ENCODE measurements around the gene KLK12. TPM values are rescaled to one million over a fixed set of nuclear protein-coding genes. Genes with fewer than 3 reads are reported as not detected.

KLK12 gene
- total RNA-seq, 4 donors from 2014 or later: 0.40 to 1.2 (median 0.54) TPM; not detected in 1

DNA sequence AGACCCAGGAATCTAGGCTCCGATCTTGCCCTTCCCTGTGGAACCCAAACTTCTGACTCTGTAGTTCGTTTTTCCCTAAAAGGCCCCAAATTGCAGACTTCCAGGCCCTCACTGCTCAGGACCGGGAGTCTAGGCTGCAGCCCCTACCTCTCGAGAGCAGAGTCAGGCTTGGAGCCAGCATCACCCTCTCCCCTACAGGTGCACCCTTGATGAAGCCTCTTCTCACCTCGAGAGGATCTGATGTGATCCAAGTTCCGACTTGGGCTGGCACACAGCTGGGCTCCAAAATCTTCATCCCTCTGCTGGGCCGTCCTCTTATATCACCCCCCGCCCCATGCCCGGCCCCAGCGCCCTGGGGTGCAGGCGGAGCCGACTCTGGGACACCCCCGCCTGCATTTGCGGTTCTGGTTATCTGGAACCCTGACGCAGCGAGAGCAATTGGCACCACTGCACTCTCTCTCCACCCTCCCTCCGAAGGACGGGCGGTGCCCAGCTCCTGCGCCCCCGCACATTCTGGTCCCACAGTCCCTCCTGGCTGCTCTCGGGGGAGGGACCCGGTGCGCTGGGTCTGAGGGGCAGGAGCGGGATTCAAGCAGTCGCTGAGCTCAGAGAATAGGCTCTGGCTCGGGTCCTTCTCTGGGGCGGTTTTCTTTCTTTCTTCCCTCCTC, 51.0 kb downstream of the KLK12 start, which contains the start of gene KLK7:
Gene KLK7, minus strand, starts transcription at position 293 of the 668 bp plus-strand sequence. CDS start 1,518 bp downstream, outside the sequence.
- no peak for ATAC-seq
- peaks cover 84% of the 10 kb centered on the region for H3K27me3 ChIP-seq
- H3K4me1 ChIP-seq: no peaks in the 10 kb centered on the region
- H3K4me3 ChIP-seq: no peak within 1 kb of the TSS
- WGBS, 2 donors (ENCODE audit: low coverage in 1 of 2): 11% methylated on average over 9 of the region's 28 CpGs; no CpG with 5 or more reads in 1 of the 2 donors
- no peak for TF ChIP-seq POLR2AphosphoS5 (IDR thresholded peaks at IDR 0.05)
- TF ChIP-seq EP300 (IDR thresholded peaks at IDR 0.05): no peak
- no peak for TF ChIP-seq POLR2A (IDR thresholded peaks at IDR 0.05)
- TF ChIP-seq, protein P1, sequence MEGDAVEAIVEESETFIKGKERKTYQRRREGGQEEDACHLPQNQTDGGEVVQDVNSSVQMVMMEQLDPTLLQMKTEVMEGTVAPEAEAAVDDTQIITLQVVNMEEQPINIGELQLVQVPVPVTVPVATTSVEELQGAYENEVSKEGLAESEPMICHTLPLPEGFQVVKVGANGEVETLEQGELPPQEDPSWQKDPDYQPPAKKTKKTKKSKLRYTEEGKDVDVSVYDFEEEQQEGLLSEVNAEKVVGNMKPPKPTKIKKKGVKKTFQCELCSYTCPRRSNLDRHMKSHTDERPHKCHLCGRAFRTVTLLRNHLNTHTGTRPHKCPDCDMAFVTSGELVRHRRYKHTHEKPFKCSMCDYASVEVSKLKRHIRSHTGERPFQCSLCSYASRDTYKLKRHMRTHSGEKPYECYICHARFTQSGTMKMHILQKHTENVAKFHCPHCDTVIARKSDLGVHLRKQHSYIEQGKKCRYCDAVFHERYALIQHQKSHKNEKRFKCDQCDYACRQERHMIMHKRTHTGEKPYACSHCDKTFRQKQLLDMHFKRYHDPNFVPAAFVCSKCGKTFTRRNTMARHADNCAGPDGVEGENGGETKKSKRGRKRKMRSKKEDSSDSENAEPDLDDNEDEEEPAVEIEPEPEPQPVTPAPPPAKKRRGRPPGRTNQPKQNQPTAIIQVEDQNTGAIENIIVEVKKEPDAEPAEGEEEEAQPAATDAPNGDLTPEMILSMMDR (IDR thresholded peaks at IDR 0.05): no peak
- H3K27ac ChIP-seq: no peak within 1 kb of the TSS
- peaks cover 0 to 4% (median 0%) of the 10 kb centered on the region in 3 donors for H3K9me3 ChIP-seq
- H3K36me3 ChIP-seq: no peaks in the 10 kb centered on the region

DNA sequence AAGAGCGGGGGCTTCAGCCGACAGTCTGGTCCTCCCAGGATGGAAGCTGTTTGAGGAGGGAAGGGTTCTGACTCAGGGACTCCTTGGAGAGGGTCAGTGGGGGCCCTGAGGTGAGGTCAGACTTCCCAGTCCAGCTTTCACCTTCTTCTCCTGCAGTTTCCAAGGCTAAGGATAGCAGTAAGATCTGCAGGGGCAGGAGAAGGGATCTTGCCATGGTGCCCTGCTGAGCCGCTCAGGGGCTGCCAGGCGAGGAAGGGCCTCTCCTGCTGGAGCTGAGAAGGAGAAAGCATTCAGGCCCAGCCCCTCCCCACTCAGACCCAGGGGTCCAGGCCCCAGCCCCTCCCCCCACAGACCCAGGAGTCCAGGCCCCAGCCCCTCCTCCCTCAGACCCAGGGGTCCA, 52.6 kb downstream of the KLK12 start:
- WGBS, 2 donors (ENCODE audit: low coverage in 1 of 2): 35 to 65% methylated on average over 2 of the region's 4 CpGs
- H3K27ac ChIP-seq: no peak overlapping the region
- no peak overlapping the region for H3K4me3 ChIP-seq
- peaks cover 88% of the 10 kb centered on the region for H3K27me3 ChIP-seq
- no peak for ATAC-seq
- H3K9me3 ChIP-seq: peaks cover 0 to 4% (median 0%) of the 10 kb centered on the region in 3 donors
- TF ChIP-seq, protein P1 (IDR thresholded peaks at IDR 0.05): no peak
- TF ChIP-seq POLR2AphosphoS5 (IDR thresholded peaks at IDR 0.05) (no peak), EP300 (IDR thresholded peaks at IDR 0.05) (no peak), POLR2A (IDR thresholded peaks at IDR 0.05) (no peak)
- H3K4me1 ChIP-seq: no peaks in the 10 kb centered on the region
- no peaks in the 10 kb centered on the region for H3K36me3 ChIP-seq

DNA sequence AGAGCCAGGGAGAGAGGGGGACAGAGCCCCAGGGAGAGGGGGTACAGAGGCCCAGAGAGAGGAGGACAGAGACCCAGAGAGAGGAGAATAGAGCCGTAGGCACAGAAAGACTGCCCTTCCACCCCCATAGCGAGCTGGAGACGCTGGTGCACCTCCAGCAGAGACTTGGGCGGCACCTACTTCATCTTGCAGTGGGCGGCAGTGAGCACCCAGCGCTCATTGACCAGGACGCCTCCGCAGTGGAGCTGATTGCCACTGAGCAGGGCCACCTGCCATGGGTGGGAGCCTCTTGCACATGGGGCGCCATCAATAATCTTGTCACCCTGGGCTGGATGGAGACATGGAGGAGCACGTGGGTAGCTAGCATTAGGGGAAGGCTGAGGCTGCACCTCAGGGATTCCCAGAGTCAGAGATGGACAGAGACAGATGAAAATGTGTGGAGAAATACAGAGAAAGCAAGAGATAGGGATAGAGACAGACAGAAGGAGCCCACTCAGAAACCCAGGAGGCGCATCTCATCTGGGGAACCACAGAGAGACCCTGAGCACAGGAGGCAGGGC, 53.1 kb downstream of the KLK12 start:
- TF ChIP-seq POLR2AphosphoS5 (IDR thresholded peaks at IDR 0.05) (no peak), POLR2A (IDR thresholded peaks at IDR 0.05) (no peak), EP300 (IDR thresholded peaks at IDR 0.05) (no peak)
- TF ChIP-seq, protein P1 (IDR thresholded peaks at IDR 0.05): no peak
- Histone ChIP-seq H3K4me3 (no peak overlapping the region), H3K36me3 (no peaks in the 10 kb centered on the region), H3K9me3 (peaks cover 0 to 4% (median 0%) of the 10 kb centered on the region in 3 donors), H3K27me3 (peaks cover 91% of the 10 kb centered on the region), H3K27ac (no peak overlapping the region), H3K4me1 (no peaks in the 10 kb centered on the region)
- ATAC-seq: no peak
- 48% methylated on average over 6 to 7 of the region's 11 CpGs for WGBS, 2 donors (ENCODE audit: low coverage in 1 of 2)

DNA sequence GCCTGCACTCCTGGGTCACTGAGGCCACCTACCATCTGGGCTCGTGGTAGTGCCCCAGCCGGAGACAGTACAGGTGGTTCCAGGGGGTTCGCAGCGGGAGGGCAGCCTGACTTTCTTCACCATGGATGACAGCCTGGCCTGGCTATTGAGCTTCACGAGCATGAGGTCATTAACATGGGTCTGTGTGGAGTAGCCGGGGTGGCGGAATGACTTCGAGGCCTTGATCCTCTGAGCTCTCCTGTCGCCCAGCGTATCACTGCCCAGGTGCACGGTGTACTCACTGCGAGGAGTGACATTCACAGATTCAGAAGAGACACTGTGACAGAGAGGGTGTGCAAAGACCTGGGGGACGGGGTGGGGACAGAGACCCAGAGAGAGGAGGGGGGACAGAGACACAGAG, 54.6 kb downstream of the KLK12 start:
- ATAC-seq: no peak
- Histone ChIP-seq H3K36me3 (no peaks in the 10 kb centered on the region), H3K27ac (no peak overlapping the region), H3K4me1 (no peaks in the 10 kb centered on the region), H3K9me3 (no peaks in the 10 kb centered on the region), H3K27me3 (peaks cover 94% of the 10 kb centered on the region), H3K4me3 (no peak overlapping the region)
- TF ChIP-seq POLR2AphosphoS5 (IDR thresholded peaks at IDR 0.05): no peak
- TF ChIP-seq POLR2A (IDR thresholded peaks at IDR 0.05): no peak
- TF ChIP-seq, protein P1 (IDR thresholded peaks at IDR 0.05): no peak
- TF ChIP-seq EP300 (IDR thresholded peaks at IDR 0.05): no peak
- 30 to 50% methylated on average over 2 to 3 of the region's 13 CpGs for WGBS, 2 donors (ENCODE audit: low coverage in 1 of 2)

DNA sequence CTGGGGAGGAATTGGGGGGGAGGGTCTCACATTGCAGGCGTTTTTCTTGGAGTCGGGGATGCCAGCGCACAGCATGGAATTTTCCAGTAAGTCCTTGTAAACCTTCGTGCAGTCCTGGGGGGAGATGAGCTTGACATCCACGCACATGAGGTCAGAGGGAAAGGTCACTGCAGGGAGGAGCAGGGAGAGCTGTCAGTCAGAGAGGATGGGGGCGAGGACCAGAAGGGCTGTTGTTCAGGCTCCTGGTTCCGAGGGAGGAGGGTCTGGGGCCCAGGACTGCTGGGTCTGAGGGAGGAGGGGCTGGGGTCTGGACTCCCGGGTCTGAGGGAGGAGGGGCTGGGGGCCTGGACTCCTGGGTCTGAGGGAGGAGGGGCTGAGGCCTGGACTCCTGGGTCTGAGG, 55.0 kb downstream of the KLK12 start:
- H3K27me3 ChIP-seq: peaks cover 91% of the 10 kb centered on the region
- no peaks in the 10 kb centered on the region for H3K36me3 ChIP-seq
- no peaks in the 10 kb centered on the region for H3K4me1 ChIP-seq
- no peak for ATAC-seq
- no peak overlapping the region for H3K27ac ChIP-seq
- TF ChIP-seq, protein P1 (IDR thresholded peaks at IDR 0.05): no peak
- TF ChIP-seq POLR2AphosphoS5 (IDR thresholded peaks at IDR 0.05) (no peak), POLR2A (IDR thresholded peaks at IDR 0.05) (no peak), EP300 (IDR thresholded peaks at IDR 0.05) (no peak)
- H3K4me3 ChIP-seq: no peak overlapping the region
- H3K9me3 ChIP-seq: no peaks in the 10 kb centered on the region
- 0 to 40% methylated on average over 1 of the region's 8 CpGs for WGBS, 2 donors (ENCODE audit: low coverage in 1 of 2)

Measured in gastroesophageal sphincter (tissue), 4 donors.